22Rv1 (cell line): ENCODE results near the gene RITA1.
"Not testable (repeated sequence)": the region's sequence is repeated elsewhere in the genome, so short reads cannot be mapped to it uniquely, and the experiment has no call there.

Experiments
- ZFX ChIP-seq: fragments of 450-650 bp; IDR thresholded peaks from 2 replicates; pipeline ENCODE4 v1.6.1; 2017; ENCODE audit warnings: antibody characterized with exemption, borderline replicate concordance
- TF ChIP-seq, protein P1 (sequence below): fragments of 450-650 bp; IDR thresholded peaks from 2 replicates; pipeline ENCODE4 v1.5.1; 2017; ENCODE audit warnings: mild to moderate bottlenecking

DNA sequence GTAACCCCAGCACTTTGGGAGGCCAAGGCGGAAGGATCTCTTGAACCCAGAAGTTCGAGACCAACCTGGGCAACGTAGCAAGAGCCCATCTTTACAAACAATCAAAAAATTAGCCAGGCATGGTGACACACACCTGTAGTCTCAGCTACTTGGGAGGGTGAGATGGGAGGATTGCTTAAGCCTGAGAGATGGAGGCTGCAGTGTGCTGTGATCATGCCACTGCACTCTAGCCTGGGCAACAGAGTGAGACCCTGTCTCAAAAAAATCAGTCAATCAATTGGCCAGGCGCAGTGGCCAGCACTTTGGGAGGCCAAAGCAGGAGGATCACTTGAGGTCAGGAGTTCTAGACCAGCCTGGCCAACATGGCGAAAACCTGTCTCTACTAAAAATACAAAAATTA lies 21.3 kb downstream of the RITA1 start:
- TF ChIP-seq, protein P1, sequence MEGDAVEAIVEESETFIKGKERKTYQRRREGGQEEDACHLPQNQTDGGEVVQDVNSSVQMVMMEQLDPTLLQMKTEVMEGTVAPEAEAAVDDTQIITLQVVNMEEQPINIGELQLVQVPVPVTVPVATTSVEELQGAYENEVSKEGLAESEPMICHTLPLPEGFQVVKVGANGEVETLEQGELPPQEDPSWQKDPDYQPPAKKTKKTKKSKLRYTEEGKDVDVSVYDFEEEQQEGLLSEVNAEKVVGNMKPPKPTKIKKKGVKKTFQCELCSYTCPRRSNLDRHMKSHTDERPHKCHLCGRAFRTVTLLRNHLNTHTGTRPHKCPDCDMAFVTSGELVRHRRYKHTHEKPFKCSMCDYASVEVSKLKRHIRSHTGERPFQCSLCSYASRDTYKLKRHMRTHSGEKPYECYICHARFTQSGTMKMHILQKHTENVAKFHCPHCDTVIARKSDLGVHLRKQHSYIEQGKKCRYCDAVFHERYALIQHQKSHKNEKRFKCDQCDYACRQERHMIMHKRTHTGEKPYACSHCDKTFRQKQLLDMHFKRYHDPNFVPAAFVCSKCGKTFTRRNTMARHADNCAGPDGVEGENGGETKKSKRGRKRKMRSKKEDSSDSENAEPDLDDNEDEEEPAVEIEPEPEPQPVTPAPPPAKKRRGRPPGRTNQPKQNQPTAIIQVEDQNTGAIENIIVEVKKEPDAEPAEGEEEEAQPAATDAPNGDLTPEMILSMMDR, result not testable (repeated sequence)
- TF ChIP-seq ZFX, result not testable (repeated sequence)
